Amniotic stem cell (primary cell): ENCODE results near the gene LBHD1.
"Not testable (repeated sequence)": the region's sequence is repeated elsewhere in the genome, so short reads cannot be mapped to it uniquely, and the experiment has no call there.

ENCODE experiments used
- DNase-seq: peaks from one replicate; lab custom pipeline; 2025; lab: John Stamatoyannopoulos, UW

Gene LBHD1

DNA sequence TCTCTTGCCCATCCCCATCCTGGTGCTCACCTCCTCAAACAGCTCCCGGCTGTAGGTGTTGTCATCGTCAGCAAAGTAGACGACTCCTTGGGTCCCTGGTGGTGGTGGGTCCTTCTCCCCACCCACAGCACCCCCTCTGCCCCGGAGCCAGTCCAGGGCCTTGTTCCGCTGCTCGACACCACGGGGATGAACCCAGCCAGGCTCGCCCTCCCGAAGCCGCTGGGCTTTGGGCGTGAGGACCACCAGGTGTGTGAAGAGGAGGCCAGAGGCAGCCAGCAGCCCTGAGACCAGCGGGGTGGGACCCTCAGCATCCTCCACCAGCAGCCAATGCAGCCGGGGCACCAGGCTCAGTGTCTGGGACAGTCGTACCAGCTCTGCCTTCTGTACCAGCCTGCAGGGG, 55.1 kb downstream of the LBHD1 start:
- not testable (repeated sequence) for DNase-seq

GRCh38 chr11:62615521-62615920, 56.5 kb downstream of the LBHD1 start:
- DNase-seq: no peak

GRCh38 chr11:62614275-62614674, 57.8 kb downstream of the LBHD1 start:
- no peak for DNase-seq

- no peak for DNase-seq
Observed at GRCh38 chr11:62613291-62613778, 58.7 kb downstream of the LBHD1 start.
